Thoracic aorta (tissue), 2 donors: ENCODE data around the gene USP40. TPM values are rescaled to one million over a fixed set of nuclear protein-coding genes. Genes with fewer than 3 reads are reported as not detected.

Source experiments
- ATAC-seq: fragments of 150-250 bp; one replicate; pipeline ENCODE4 v1.8.0; 2017; ENCODE audit warnings: low read depth; ENCODE audit not compliant: insufficient number of reproducible peaks, low FRiP score
- DNase-seq: peaks from one replicate; pipeline ENCODE4 v3.0.0-alpha.2; 2020; ENCODE audit warnings: low spot score
- H3K27ac ChIP-seq, 2 donors: fragments of 200-600 bp; sonication (generic); 1 replicate in 1 of 2; 2 replicates in 1 of 2; pipeline ENCODE4 v1.5.1; 2016; ENCODE audit warnings: mild to moderate bottlenecking in 2 of 2, moderate library complexity in 2 of 2
- H3K27me3 ChIP-seq: fragments of 200-600 bp; sonication (generic); replicated peaks from 2 replicates; pipeline ENCODE4 v1.6.0; 2016; ENCODE audit warnings: mild to moderate bottlenecking; ENCODE audit not compliant: insufficient read depth
- H3K36me3 ChIP-seq: fragments of 200-600 bp; sonication (generic); one replicate; pipeline ENCODE4 v1.5.1; 2016
- H3K4me1 ChIP-seq, 2 donors: fragments of 200-600 bp; sonication (generic); 1 replicate in 1 of 2; 2 replicates in 1 of 2; pipeline versions ENCODE4 v1.5.1 to v1.6.0; 2016; ENCODE audit warnings: low read depth in 2 of 2, mild to moderate bottlenecking in 1 of 2; ENCODE audit not compliant: control insufficient read depth in 1 of 2
- H3K4me3 ChIP-seq: fragments of 200-600 bp; sonication (generic); 2 replicates; pipeline ENCODE4 v1.5.1; 2016; ENCODE audit warnings: mild to moderate bottlenecking
- H3K9me3 ChIP-seq: fragments of 200-600 bp; sonication (generic); 2 replicates; pipeline ENCODE4 v1.5.1; 2016
- CTCF ChIP-seq: fragments of 200-600 bp; sonication (generic); IDR thresholded peaks from one replicate; pipeline ENCODE4 v1.5.1; 2019; ENCODE audit warnings: antibody characterized with exemption
- total RNA-seq, 2 donors: library from RNA; depleted of rRNA; stranded (reverse); fragments of >200 nt; gene quantifications; one replicate each; pipeline versions ENCODE4 v1.1.0 to v1.2.3, GENCODE V29; 2016

Gene USP40
- total RNA-seq, 2 donors from 2014 or later: 23.3 to 30.0 TPM

DNA sequence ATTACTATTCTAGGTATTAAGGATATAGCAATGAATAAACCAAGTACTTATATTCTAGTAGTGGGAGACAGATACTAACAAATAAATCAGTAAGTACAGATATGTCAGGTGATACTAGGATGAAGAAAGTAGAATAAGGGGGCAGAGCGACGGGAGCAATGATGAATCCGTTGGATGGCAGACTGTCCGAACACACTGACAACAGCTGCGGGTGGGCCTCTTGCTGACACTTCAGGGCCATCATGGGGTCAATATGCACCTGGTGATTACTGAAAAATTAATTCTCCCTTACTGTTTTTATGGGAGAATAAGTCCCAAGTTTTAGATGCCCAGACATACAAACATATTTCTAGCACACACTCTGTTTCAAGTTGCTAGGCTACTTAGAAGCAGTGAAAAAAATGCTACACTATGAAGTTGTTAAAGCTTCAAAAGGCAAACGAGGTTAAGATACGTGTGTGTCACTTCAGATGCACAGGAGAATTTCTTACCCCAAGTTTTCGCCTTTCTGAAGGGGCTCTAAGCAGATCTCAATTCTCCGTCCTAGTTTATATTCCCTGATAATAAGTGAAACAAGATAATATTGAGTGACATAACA, 78.7 kb downstream of the USP40 start:
- Histone ChIP-seq H3K4me1 (peaks cover 30 to 59% of the 10 kb centered on the region in 2 donors), H3K9me3 (no peaks in the 10 kb centered on the region), H3K36me3 (peaks cover 4% of the 10 kb centered on the region), H3K4me3 (no peak overlapping the region), H3K27me3 (no peaks in the 10 kb centered on the region), H3K27ac (peak overlapping the region; percentile 86 to 89)
- DNase-seq (no peak), ATAC-seq (no peak)
- TF ChIP-seq CTCF: no peak

DNA sequence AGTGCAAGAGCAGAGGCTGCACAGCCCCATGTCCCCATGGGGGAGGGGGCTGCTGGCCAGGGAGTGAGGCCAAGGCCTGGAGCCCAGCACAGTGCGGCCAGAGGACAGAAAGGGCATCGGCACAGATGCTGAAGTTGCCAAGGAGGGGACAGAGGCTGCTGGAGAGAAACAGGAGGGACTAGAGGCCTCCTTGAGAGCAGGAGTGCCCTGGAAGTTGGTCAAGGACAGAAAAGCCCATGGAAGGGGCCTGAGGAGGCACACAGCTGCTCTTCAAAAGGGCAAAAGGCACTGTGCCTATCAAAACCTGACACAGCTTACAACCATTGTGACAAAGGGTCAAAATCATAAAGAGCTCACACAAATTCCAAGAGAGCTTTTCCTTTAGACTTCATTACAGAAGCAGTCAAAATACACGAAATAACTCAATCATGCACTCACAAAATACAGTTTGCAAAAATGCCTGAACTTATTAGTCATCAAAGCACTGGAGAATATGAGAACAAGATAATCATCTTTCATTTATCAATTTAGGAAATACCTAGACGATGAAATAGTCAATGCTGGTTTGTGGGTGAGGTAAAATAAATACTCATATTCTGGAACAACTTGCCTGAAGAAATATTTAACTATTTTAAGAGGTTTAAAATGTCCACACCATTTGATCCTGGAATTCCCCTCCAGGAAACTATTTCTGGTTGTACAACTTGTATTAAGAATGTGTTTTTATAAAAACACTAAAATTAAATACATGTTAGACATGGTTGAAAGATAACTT, 79.6 kb downstream of the USP40 start:
- peak overlapping the region; percentile 86 to 89 for H3K27ac ChIP-seq
- no peak for ATAC-seq
- H3K36me3 ChIP-seq: peaks cover 9% of the 10 kb centered on the region

DNA sequence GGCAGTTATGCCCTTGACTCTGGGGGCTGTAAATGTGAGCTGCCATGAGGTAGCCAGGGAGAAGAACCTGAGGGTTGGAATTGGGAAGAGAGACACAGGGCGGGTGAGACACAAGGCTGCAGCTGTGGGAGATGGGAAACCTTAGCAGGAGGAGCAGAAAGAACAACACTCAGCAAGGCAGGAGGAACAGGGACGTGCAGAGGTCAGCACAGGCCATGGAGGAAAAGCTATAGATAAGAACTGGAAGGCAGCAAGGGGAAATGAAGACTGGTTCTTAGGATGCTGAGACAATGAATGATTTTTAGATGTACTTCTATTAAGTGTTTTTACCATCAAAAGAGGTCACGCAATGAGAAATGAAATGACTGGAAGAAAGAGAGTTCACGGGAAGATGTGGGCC, 80.2 kb downstream of the USP40 start:
- no peak for TF ChIP-seq CTCF
- no peaks in the 10 kb centered on the region for H3K27me3 ChIP-seq
- ATAC-seq: no peak
- H3K9me3 ChIP-seq: no peaks in the 10 kb centered on the region
- H3K4me1 ChIP-seq: peaks cover 37 to 69% of the 10 kb centered on the region in 2 donors
- H3K36me3 ChIP-seq: peaks cover 9% of the 10 kb centered on the region
- no peak for DNase-seq
- H3K4me3 ChIP-seq: no peak overlapping the region
- H3K27ac ChIP-seq: peak overlapping the region; percentile 86 to 89

More for the DNA sequence above, 79.6 kb downstream of the USP40 start:
- H3K27me3 ChIP-seq: no peaks in the 10 kb centered on the region
- no peak for TF ChIP-seq CTCF
- H3K4me1 ChIP-seq: peaks cover 32 to 63% of the 10 kb centered on the region in 2 donors
- no peak for DNase-seq
- H3K9me3 ChIP-seq: no peaks in the 10 kb centered on the region
- no peak overlapping the region for H3K4me3 ChIP-seq

DNA sequence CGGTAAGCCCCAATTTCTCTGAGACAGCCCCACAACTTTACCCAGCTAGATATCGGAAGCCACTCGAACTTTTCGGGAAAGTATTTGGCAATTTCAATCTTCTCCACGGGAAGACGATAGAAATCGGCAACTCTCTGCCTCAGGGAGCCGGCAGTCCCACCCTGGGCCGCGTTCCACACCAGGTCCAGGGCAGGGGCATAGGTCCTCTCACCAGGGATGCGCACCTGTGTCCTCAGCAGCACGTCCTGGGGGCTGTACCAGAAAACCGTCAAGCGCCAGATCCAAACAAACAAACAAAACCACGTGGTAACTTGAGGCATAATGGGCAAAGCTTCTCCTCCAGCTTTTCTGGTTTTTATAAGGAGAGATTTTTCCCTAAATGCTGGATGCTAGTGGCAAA, 80.9 kb downstream of the USP40 start:
- no peak for DNase-seq
- Histone ChIP-seq H3K36me3 (peaks cover 9% of the 10 kb centered on the region), H3K27ac (peak overlapping the region; percentile 86 to 89), H3K4me3 (no peak overlapping the region), H3K4me1 (peaks cover 39 to 76% of the 10 kb centered on the region in 2 donors), H3K27me3 (no peaks in the 10 kb centered on the region), H3K9me3 (no peaks in the 10 kb centered on the region)
- TF ChIP-seq CTCF: no peak
- no peak for ATAC-seq

DNA sequence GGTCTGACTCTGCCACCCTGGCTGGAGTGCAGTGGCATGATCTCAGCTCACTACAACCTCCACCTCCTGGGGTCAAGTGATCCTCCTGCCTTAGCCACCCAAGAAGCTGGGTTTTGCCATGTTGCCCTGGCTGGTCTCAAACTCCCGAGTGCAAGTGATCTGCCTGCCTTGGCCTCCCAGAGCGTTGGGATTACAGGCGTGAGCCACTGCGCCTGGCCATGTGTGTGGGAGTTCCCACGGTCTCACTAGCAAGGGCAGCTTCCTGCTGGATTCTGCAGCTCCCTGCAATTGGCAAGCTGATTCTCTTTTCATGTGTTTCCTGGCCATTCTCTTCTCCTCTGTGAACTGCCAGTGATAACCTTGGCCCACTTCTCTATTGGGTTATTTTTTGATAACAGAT, 84.0 kb downstream of the USP40 start:
- no peaks in the 10 kb centered on the region for H3K27me3 ChIP-seq
- peaks cover 22 to 56% of the 10 kb centered on the region in 2 donors for H3K4me1 ChIP-seq
- ATAC-seq: no peak
- TF ChIP-seq CTCF: no peak
- H3K9me3 ChIP-seq: no peaks in the 10 kb centered on the region
- no peak overlapping the region for H3K4me3 ChIP-seq
- no peak for DNase-seq
- peaks cover 13% of the 10 kb centered on the region for H3K36me3 ChIP-seq
- peak overlapping the region in 1 of 2 donors; percentile 28 for H3K27ac ChIP-seq
